OCI-LY3 (cell line): ENCODE measurements around the gene P2RX2.

ENCODE experiments used
- CTCF ChIP-seq: fragments of 200-600, 300-600 bp; sonication (generic); IDR thresholded peaks from 2 replicates; pipeline ENCODE4 v1.5.1; 2014; ENCODE audit warnings: antibody characterized with exemption, low read length, low read depth
- EZH2phosphoT487 ChIP-seq: fragments of 200-600 bp; shearing (Covaris generic); IDR thresholded peaks from 2 replicates; pipeline ENCODE4 v1.6.1; 2018; ENCODE audit warnings: antibody characterized with exemption, mixed run types, low read depth

- TF ChIP-seq CTCF, result no peak
- no peak for TF ChIP-seq EZH2phosphoT487
These were observed 7.0 kb upstream of the P2RX2 start for GRCh38 chr12:132611620-132612019.
